Astrocyte of the cerebellum (primary cell): ENCODE results near the gene RIT2.

Experiments
- DNase-seq: peaks from one replicate; pipeline ENCODE4 v3.0.0-alpha.2; 2011; ENCODE audit warnings: low read depth
- H3K4me3 ChIP-seq: 2 replicates; pipeline ENCODE4 v1.5.1; 2011; ENCODE audit warnings: mild to moderate bottlenecking, low read depth, low read length, moderate library complexity
- in situ Hi-C: cut with HindIII; loops from 2 replicates; pipeline ENCODE4 v1.10.0; 2017; ENCODE audit warnings: low sequenced_read_pairs
- TF ChIP-seq, protein P1 (sequence below): IDR thresholded peaks from 2 replicates; pipeline ENCODE4 v1.5.1; 2012; ENCODE audit warnings: low read length, low read depth, moderate library complexity, mild to moderate bottlenecking; ENCODE audit errors: missing control alignments

The RIT2 gene

DNA sequence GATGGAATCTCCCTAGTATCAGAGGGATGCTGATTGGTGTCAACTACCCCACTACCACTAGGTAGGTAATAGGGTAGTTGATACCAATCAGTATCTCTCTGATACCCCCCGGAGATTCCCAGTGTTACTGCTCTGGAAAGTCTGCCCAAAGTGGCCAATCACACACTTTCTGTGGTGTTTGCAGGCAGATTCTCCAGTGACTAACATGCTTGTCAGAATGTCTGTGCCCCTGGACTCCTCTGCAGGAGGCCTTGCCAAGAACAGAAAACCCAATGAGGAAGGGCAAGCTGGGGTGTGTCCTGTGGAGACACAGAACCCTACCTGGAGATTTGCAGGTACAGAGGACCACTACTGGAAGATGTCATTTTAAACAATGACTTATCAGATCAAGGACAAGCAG, 135.1 kb downstream of the RIT2 start:
- no peak for DNase-seq
- TF ChIP-seq, protein P1, sequence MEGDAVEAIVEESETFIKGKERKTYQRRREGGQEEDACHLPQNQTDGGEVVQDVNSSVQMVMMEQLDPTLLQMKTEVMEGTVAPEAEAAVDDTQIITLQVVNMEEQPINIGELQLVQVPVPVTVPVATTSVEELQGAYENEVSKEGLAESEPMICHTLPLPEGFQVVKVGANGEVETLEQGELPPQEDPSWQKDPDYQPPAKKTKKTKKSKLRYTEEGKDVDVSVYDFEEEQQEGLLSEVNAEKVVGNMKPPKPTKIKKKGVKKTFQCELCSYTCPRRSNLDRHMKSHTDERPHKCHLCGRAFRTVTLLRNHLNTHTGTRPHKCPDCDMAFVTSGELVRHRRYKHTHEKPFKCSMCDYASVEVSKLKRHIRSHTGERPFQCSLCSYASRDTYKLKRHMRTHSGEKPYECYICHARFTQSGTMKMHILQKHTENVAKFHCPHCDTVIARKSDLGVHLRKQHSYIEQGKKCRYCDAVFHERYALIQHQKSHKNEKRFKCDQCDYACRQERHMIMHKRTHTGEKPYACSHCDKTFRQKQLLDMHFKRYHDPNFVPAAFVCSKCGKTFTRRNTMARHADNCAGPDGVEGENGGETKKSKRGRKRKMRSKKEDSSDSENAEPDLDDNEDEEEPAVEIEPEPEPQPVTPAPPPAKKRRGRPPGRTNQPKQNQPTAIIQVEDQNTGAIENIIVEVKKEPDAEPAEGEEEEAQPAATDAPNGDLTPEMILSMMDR: no peak
- in situ Hi-C loops: no loop called here
- H3K4me3 ChIP-seq: no peak overlapping the region

DNA sequence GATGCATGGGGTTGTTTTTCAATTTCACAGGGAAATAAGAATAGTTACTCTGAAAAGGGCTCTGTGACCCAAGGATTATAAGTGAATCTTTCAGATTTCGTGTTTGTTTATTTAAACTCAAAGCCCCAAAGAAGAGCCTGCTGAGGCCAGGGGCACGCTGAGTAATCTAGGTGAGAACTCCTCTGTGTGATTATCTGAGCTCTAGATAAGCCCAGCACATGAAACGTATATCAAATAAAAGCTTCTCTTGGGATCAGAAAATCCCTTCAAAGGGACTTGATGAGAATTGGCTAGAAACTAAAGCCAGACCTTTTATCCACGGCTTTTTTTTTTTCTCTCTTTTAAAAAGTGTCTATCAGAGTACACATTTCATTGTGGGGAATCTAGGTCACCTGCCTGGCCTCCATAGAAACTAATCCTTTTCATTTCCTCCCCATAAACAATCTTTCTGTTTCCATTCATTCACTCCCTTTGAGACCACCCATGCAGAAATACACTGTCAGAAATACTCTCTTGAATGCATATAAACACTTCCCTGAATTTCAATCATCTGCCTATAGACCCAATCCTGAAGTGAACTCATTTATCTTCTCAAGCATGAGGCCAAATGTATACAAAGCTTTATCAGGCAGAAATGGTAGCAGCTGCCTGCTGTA, 137.4 kb downstream of the RIT2 start:
- DNase-seq: no peak
- TF ChIP-seq, protein P1: no peak
- in situ Hi-C loops: no loop called here
- H3K4me3 ChIP-seq: no peak overlapping the region

DNA sequence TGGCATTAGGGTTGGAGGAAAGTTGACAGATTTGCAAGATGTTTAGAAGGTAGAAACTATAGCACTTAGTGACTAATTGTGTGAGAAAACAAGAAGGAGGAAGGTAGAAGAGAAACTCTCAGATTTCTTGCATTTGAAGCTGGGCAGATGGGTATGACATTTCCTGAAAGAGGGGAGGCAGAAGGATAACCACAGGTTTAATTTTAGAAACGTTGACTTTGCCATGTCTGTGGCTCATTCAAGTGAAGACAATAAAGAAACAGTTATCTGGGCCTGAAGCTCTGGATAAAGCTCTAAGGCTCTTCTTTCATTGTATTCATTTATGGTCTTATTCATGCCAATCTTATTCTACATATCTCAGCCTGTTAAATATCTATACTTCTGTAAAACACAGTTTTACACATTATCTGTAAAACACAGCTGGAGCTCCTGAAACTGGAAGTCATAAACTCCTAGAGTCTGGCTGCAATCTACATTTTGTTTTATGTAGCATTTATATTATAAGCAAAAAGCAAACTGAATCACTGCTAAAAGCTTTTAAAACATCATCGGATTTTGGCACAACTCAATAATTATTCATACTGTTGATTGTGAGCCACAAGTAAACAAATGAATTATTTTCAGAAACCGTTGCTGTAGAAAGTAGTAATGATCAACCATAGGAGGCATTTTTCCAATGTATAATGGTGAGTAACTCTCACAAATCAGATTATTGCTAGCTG, 138.5 kb downstream of the RIT2 start:
- DNase-seq: no peak
- in situ Hi-C loops: no loop called here
- no peak overlapping the region for H3K4me3 ChIP-seq
- TF ChIP-seq, protein P1: no peak

DNA sequence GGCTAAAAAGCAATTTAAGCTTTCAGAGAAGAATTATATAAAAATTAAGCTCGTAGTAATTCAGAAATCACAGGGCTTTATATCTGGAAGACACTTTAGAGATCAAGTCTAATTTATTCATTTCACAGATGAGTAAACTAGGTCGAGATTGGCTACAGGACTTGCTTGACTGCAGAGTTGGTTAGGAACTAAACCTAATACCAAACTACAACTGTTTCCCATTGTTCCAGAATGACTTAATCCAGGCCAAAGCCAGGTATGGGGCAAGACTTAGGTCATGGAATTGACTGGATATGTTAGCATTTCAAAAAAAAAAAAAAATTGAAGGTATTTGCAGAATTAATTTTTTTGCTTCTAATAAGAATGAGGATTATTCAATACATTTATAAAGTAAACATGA, 146.1 kb downstream of the RIT2 start:
- in situ Hi-C loops: no loop called here
- DNase-seq: no peak
- TF ChIP-seq, protein P1: no peak
- H3K4me3 ChIP-seq: no peak overlapping the region

DNA sequence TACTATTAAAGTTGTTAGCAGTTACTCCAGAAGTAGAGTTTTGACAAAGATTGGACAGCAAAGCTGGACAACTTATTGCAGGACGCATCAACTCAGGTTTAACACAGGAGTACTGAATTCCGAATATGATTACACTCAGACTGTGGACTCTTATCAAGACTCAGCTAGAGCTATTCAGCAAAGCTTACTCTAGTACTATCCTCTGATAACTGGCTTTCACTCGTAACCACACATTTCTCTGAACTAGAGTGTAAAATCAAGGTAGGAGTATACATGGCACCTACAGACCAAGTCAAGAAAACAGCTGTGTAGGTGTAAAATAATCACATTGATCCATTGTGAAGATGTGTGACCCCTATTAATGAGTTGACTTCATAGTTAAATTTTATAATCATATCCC, 154.2 kb downstream of the RIT2 start:
- in situ Hi-C loops: no loop called here
- H3K4me3 ChIP-seq: no peak overlapping the region
- DNase-seq: no peak
- TF ChIP-seq, protein P1: no peak

DNA sequence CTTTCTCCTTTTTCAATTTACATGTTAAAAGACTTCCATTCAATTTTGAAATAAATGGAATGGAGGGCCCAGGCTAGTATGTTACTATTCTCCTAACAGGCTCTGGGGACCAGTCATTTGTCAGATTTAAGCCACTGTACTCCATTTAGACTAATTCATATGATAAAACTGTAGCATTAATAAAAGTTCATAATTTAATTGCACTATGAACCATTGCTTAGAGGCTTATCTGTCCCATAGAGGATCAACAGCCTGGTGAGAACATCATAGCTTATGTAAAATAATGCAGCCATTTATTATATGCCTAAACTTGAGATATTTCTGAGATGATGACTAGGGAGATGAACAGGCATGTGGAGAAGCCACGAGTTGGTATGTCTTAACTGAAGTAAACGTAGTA, 156.0 kb downstream of the RIT2 start:
- H3K4me3 ChIP-seq: no peak overlapping the region
- in situ Hi-C loops: no loop called here
- TF ChIP-seq, protein P1: no peak
- DNase-seq: no peak
